GM12865 (cell line): Measurements from ENCODE around the gene BAZ2B.

Experiments used
- DNase-seq: peaks from one replicate; pipeline ENCODE4 v3.0.0; 2010; ENCODE audit warnings: low read depth
- H3K4me3 ChIP-seq: 2 replicates; pipeline ENCODE4 v1.5.1; 2011; ENCODE audit warnings: mild to moderate bottlenecking, low read depth, low read length, control low read depth
- TF ChIP-seq, protein P1 (sequence below): IDR thresholded peaks from 2 replicates; pipeline ENCODE4 v1.5.1; 2011; ENCODE audit warnings: low read length, control low read depth, low read depth, inconsistent platforms; ENCODE audit not compliant: insufficient read depth; ENCODE audit errors: missing control alignments

Gene BAZ2B

DNA sequence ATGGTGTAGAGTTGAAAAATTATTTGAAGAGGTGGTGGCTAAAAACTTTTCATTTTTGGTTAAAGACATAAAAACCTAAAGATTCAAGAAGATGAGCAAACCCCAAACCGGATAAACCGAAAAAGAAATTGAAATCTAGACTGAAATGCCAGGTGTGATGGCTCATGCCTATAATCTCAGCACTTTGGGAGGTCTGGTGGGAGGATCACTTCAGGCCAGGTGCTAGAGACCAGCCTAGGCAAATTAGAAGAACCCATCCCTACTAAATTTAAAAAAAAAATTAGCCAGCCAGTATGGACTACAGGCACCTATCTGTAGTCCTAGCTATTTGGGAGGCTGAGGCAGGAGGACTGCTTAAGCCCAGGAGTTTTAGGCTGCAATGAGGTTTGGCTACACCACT is 126.9 kb downstream of the BAZ2B start:
- no peak overlapping the region for H3K4me3 ChIP-seq
- DNase-seq, result no peak
- TF ChIP-seq, protein P1, sequence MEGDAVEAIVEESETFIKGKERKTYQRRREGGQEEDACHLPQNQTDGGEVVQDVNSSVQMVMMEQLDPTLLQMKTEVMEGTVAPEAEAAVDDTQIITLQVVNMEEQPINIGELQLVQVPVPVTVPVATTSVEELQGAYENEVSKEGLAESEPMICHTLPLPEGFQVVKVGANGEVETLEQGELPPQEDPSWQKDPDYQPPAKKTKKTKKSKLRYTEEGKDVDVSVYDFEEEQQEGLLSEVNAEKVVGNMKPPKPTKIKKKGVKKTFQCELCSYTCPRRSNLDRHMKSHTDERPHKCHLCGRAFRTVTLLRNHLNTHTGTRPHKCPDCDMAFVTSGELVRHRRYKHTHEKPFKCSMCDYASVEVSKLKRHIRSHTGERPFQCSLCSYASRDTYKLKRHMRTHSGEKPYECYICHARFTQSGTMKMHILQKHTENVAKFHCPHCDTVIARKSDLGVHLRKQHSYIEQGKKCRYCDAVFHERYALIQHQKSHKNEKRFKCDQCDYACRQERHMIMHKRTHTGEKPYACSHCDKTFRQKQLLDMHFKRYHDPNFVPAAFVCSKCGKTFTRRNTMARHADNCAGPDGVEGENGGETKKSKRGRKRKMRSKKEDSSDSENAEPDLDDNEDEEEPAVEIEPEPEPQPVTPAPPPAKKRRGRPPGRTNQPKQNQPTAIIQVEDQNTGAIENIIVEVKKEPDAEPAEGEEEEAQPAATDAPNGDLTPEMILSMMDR, result no peak

DNA sequence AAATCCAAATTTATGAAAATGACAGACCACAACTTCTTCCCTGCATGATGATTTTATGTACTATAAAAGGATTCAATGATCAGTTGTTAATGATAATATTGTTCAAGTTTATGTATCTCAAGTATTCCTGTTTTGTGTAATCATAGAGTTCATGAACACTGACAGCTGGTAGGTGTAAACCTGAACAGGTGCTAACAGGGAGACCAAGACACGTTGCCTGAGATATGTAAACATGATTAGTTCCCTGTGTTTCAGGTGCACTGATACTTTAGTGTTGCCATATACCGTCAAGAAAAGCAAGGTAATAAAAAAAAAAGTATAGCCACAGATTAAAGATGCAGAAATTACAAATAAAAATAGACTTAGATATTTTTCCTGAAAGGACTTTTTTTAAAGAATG is 131.8 kb downstream of the BAZ2B start:
- no peak for DNase-seq
- H3K4me3 ChIP-seq, result no peak overlapping the region
- TF ChIP-seq, protein P1, result no peak

DNA sequence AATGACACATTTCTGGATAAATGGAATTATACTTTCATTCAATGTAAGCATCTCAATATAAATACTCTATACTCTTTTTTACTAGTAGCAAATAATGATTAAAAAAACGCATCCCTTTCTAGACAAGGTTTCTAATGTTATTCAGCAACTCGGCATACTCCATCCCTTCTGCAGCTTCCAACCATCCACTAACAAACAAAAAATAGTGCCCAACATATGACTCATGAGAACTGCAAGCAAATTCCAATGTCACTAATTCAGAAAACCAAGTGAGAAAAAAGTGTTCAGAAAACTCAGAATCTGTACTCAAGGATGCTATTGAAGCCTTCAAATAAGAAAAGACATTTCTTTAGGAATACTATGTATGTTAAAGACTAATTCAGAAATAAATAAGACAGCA is 140.0 kb downstream of the BAZ2B start:
- TF ChIP-seq, protein P1, result no peak
- no peak overlapping the region for H3K4me3 ChIP-seq
- no peak for DNase-seq

DNA sequence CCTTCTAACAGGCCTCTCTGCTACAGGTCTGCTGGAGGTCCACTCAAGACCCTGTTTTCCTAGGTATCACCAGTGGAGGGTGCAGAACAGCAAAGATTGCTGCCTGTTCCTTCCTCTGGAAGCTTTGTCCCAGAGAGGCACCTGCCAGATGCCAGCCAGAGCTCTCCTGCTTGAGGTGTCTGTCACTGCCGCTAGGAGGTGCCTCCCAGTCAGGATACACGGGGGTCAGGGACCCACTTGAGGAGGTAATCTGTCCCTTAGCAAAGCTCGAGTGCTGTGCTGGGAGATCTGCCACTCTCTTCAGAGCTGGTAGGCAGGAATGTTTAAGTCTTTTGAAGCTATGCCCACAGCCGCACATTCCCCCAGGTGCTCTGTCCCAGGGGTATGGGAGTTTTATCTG is 140.6 kb downstream of the BAZ2B start:
- no peak overlapping the region for H3K4me3 ChIP-seq
- TF ChIP-seq, protein P1, result no peak
- no peak for DNase-seq

DNA sequence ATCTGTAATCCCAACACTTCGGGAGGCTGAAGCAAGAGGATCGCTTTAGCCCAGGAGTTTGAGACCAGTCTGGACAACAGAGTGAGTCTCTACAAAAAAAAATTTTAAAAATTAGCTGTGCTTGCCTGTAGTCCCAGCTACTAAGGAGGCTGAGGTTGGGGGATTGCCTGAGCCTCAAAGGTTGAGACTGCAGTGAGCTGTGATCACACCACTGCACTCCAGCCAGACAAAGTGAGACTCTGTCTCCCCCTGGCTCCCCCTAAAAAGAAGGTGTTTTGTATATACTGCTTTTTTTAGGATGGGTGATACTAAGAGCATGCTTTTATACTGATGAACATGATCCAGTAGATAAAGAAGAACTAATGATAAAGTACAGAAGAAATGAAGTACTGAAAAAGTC is 145.0 kb downstream of the BAZ2B start:
- TF ChIP-seq, protein P1, result no peak
- H3K4me3 ChIP-seq, result no peak overlapping the region
- DNase-seq, result no peak

DNA sequence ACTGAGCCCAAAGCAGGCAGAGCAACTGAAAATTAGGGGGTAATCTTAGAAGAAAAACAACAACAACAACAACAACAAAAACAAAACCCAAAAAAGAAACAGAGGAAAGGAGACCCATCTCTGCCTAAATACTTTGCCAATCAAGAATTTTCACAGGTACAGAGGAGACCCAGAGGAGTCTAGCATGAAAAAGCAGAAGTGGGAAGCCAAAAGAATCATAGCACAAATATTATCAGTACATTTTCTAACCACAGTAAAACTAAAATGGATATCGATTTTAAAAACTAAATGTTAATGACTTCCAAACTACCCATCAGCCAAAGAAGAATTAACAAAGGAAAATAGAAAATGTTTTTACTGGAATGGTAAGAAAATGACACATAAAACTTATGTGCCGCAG is 148.1 kb downstream of the BAZ2B start:
- H3K4me3 ChIP-seq, result no peak overlapping the region
- no peak for DNase-seq
- TF ChIP-seq, protein P1, result no peak

DNA sequence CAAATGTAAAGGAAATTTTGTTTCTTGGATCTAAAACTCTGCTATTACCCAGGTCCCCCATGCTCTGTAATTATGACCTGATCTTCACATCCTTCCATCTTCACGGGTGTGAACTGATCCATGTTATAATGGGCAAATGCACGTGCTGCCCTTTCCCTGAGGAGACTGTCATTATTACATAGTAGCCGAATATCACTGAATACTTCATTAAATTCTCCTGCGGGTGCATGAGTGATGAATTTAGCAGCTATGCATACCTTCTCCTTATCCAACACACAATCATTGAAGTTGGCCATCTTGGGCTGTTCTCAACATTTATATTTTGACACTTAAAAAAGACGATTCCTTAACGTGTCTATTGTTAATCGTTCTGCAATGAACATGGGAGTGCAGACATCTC is 153.4 kb downstream of the BAZ2B start:
- TF ChIP-seq, protein P1, result no peak

More for the DNA sequence above, 153.4 kb downstream of the BAZ2B start:
- no peak overlapping the region for H3K4me3 ChIP-seq
- DNase-seq, result no peak
